HG03558 (cell line): ENCODE measurements around the gene KCNT1.

Experiments used
- ATAC-seq: cut with Tn5 transposase; IDR thresholded peaks from one replicate; pipeline ENCODE4 v1.9.1; 2021; ENCODE audit warnings: moderate number of reproducible peaks; ENCODE audit not compliant: unreplicated experiment; ENCODE audit errors: extremely low read depth

Gene KCNT1

DNA sequence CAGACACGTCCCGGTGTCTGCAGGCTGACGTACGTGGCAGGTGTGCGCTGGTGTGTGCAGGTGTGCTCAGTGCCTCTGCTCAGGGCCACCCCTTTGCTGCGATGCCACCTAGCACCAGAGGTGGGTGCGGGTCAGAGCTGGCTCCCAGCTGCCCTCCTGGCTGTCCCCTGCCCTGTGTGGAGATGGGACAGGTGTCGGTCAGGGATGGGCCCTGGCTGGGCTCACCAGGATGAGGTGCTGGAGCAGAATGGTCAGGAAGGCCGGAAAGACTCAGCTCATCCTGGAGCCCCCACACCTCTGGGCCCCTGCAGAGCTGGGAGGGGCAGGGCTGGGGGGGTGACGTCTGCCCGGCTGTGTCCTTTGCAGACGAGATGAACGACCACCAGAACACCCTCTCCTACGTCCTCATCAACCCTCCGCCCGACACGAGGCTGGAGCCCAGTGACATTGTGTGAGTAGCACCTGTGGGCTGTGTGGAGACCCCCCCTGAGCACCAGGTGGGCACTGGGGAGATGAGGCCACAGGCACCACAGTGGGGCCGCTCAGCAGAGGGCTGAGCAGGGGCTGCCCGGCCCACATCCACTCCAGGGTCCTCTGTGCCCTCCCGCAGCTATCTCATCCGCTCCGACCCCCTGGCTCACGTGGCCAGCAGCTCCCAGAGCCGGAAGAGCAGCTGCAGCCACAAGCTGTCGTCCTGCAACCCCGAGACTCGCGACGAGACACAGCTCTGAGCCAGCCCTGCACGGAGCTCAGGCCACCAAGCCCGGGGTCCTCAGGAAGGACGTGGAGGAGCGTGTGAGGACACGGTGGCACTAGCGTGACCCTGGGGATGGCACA is 89.7 kb downstream of the KCNT1 start:
- no peak for ATAC-seq

DNA sequence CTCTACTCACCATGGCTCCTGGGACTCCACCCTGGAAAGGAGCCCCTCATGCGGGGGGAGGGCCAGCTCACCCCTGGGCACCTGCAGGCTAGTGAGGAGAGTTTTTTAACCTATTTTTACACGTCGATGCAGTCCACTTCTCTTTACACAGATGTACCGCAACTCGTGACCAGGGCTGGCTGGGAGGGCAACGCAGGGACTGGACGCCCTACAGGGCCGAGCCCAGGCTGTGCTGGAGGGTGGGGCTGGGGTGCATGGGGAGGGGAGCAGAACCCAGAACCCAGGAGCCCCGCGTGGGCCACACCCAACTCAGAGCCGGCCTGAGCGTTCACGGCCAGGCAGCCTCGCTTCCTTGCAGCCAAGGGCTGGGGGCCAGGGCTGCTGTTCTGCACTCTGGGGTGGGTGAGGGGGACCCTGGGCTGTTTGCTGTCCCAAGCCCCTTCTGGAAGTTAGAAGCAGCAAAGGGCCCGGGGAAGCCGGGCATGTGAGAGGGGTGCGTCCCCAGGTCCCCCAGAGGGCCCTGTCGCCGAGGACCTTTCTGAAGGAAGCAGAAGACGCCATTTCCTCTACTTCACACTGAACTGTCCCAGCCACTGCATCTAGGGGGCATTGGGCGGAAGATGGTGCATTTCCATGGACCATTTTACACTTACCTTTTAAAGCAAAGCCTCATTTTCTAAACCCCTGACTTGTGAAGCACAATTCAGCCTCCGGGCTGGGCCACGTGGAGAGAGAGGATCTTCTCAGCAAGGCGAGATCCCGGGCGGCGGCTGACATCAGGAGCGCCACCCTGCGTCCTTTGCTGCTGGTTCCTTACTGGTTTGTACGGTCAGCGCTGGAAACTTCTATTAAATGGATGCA is 90.5 kb downstream of the KCNT1 start:
- ATAC-seq = no peak

DNA sequence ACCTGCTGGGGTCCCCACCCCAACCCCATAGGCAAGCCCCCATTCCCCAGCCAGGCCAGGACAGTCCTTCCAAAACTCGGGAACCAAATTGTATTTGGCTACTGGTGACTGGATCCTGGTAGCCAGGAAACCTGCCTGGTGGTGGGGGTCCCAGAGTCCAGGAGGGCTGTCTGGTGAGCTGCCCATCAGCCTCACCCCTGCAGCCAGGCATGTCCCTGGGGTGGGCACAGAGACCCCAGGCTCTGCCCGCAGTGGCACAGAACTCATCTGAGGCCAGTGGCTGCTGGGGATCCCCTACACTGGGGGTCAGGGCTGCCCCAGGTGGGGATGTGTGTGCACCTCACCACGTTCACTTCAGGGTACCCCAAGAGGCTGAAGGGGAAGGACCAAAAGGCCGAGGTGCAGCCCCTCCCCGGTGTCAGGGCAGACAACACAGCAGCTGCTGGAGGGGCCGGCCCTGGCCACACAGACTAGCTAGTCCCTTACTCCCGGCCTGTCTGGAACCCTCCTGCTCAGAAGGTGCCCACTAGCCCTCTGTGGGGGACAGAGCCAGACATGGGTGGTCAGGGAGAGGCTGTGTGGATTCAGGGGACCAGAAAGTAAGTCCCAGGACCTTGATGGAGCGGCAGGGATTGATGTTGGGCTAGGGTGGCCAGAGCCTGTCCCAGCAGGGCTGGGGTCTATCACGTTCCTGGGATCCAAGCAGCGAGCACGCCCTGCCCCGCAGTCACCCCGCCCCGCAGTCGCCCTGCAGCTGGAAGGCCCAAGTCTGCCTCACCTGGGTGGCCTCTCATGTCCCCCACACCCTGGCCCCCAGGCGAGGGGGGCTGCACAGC is 91.5 kb downstream of the KCNT1 start:
- no peak for ATAC-seq

DNA sequence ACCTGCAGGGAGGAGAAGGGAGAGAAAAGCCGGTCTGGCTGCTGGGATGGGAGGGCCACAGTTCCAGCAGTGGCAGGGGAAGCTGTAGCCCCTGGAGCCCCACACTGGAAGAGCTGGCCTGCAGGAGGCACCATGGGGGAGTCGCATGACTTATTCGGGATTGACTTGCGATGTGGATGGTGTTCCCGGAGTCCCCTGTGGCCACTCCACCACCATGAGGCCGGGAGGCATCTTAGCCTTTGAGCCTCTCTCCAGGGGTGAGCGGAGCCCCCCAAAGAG is 92.0 kb downstream of the KCNT1 start:
- no peak for ATAC-seq

DNA sequence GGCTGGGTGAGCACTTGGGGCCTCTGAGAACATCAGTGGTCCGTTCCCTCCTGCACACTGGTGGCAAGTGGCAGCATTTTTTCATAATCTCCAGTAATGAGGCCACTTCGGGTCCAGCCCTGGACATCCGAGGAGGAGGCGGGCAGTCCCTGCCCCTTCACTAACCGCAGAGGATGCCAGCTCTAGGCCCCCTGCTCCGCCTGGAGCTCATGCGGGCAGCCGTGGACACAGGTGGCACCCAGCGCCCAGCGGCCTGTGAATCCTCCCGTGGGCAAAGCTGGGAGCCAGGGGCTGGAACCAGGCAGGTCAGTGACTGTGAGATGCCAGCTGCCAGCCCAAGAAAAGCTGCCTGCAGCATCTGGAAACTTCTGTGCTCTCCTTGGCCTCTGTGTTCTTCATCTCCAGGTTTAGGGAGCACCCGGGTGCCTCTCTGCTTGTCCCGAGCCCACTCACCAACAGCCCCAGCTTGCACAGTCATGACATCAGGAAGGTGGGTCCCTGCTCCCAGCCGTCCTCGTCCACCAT is 92.4 kb downstream of the KCNT1 start:
- no peak for ATAC-seq

DNA sequence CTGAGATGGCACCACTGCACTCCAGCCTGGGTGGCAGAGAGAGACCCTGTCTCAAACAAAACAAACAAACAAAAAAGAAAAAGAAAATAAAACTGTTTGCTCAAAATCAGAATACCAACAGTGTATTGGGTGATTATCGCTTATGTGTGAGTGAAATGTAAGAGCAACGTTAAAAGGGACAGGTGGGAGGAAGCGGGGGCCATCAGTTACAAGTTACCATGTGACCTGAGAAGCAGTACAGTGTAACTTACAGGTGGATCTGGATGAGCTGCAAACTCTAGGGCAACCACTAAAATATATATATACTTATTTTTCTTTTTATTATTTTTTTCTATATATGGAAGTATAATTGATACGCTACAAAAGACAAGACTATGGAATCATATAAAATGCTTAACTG is 93.4 kb downstream of the KCNT1 start:
- ATAC-seq = no peak

DNA sequence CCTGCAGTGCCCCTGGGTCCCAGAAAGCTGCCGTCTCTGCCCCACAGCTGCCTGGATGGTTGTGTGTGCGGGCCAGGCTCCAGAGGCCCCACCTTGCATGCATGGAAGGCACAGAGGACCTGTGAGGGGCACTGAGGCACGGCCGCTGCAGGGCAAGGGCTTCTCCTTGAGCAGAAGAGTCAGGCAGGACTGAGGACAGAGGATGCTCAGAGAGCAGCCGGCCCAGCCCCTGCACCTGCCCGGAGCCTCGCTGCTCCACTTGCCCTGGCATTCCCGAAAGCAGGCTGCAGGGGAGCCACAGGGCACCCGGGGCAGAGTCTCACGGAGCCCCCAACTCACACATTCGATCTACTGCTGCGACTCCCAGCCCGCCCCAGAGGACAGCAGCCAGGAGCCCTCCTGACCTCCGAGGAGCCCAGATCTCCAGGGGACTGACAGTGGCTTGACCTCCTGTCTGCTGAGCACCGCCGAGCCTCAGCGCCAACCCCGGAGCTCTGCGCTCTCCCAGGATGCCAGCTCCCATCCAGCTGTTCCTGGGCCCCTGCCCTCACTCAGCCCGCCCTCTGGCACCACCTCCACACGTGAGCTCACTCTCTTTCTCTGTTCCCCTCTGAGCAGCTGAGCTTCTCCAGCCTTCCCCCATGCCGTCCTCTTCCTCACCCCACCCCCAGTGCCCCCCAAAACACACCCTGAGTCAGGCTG is 95.0 kb downstream of the KCNT1 start:
- ATAC-seq = no peak

DNA sequence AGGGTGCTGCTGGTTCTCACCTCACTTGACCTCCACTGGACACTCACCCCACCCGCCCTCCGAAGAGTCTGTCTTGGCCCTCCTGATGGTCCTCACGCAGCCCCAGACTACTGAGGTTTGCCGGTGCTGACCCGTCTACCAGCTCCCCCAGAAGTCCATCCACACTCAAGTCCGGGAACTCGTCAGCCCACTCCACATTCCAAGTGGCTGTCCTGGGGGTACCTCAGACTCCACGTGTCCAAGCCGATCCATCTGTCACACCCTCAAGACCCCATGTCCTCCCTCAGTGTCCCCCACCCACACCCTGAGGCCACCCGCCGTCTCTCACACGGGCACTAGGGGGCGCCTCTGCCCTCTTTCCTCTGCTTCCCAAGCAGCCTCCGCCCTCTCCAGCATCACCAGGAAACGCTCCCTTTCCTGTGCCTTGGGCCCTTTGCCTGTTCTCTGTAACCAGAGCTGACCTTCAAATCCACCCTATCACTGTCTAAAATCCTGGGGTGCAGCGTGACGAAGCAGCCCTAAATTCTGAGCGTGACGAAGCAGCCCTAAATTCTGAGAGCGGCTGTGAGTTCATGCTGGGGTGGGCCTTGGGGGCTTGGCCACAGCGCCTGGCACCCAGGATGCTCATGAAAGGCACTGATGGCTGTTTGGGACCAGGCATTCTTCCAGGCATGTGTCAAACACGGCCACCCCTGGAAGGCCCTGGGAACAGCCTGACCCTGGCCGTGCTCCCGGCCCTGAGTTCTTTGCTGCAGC is 95.7 kb downstream of the KCNT1 start:
- no peak for ATAC-seq

DNA sequence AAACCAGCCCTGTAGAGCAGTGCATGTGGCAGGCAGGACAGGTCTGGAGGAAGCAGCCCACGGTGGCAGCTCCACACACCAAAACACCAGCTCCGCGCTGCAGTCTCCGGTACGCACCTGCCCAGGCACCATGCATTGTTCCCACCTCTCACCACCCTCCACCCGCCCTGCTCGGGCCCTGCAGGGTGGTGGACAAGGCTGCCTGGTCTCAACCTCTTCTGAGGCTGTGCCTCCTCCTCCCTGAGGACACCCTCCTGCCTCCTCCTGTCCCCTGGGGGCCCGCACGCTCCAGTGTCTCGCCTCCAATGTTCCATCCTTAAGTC is 96.2 kb downstream of the KCNT1 start:
- no peak for ATAC-seq

DNA sequence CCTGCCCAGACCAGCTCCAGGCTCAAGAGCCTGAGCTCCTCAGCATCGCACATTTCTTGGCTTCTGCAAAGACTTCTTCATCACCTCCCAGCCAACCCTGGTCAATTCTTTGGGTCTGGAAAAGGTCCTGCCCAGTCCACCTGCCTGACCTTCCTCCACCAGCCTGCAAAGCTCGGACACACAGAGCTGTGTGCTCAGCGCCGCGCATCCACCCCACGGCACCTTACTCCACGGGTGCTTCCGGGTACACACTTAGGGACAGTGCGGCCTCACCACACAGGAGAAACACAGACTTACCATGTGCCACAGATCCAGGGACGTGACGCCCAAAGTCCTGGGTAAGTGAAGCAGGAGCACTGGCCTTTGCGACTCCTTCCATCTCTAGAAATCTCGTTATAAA is 97.3 kb downstream of the KCNT1 start:
- no peak for ATAC-seq

DNA sequence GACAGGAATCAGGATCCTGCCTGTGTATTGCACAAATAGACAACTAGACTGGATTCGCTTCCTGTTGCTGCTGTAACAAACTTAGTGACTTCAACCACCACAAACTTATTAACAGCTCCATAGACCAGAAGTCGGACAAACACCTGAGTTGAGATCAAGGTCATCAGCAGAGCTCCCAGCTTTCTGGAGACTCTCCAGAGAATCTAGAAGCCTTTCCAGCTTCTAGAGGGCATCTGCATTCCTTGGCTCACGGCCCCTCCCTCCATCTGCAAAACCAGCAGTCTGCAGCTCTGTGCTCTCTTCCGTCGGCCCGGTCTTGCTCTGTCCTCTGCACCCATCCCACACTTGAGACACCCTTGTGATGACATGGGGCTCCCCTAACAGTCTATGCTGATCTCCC is 99.1 kb downstream of the KCNT1 start:
- no peak for ATAC-seq

DNA sequence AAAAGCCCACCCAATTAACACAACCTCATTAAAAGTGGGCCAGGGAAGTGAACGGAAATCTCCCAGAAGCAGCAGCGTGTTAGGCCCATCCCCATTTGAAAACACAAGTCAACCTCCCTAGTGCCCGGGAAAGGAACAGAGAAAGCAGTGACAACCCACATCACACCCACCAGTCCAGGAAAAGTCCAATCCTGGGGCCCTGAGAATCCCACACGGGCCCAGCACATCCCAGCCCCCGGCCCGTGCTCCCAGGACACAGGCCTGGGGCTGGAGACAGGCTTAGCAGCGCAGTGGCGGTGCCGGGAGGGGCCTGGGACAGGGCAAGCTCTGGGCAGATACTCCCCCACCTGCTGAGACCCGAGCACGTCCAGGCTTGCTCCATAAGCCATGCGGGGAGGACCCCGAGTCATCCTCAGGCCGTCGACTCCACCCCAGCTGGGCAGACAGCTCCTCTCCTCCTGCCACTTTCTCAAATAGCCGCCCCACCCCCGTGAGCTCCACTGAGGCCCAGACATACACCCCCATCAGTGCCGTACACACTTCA is 101.0 kb downstream of the KCNT1 start:
- ATAC-seq = no peak

DNA sequence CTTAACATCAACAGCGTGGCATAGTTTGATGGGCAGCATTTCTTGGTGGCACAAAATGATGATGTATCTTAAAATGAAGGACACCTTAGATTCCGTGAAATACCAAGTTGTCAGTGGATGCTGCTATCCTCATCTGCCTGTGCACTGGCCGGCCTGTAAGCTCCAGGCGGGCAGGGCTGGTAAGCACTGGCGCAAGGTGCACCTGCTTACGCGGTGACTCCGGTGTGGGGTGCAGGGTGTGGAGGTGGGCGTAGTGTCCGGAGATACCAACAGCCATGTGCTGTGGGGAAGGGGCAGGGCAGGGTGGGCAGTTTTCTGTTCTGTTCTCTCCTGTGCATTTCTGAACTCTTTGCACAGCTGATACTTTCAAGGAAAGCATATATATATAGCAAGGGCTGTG is 101.5 kb downstream of the KCNT1 start:
- no peak for ATAC-seq

DNA sequence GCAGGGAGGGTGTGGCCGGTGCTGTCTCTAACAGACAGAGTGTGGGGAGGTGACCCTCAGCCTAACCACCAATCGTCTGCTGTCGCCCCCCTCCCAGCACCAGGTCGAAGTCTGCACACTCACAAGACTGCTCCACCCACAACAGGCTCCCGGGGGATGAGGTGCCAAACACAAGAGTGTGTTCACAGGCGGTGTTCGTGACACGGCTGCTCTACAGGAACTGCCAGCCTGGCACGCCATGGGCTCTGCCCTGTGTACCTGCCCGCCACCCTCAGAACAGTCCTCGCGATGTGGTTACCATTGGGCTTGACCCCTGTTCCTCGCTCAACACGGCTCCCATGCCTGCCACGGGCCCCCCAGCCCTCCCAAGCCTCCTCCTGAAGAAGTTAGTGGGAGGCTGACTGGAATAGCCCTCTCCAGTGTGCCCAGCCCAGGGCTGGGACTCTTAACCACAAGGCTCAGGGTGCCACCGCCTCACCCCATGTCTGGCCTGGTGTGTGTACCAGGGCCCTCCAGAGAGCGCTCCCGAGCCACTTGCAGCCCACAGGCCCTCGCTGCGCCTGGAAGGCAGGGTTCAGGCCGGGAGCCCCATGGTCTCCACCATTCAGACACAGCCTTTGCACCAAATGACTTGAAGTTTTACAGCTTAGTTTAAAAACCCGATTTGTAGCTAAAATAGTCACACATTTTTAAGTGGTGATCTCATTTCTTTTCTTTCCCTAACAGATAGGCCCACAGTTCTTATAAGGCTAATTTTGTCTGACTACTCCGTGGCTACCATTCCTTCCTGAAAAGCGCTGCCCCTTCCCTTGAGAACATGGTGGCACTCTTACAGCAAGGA is 102.8 kb downstream of the KCNT1 start:
- no peak for ATAC-seq

DNA sequence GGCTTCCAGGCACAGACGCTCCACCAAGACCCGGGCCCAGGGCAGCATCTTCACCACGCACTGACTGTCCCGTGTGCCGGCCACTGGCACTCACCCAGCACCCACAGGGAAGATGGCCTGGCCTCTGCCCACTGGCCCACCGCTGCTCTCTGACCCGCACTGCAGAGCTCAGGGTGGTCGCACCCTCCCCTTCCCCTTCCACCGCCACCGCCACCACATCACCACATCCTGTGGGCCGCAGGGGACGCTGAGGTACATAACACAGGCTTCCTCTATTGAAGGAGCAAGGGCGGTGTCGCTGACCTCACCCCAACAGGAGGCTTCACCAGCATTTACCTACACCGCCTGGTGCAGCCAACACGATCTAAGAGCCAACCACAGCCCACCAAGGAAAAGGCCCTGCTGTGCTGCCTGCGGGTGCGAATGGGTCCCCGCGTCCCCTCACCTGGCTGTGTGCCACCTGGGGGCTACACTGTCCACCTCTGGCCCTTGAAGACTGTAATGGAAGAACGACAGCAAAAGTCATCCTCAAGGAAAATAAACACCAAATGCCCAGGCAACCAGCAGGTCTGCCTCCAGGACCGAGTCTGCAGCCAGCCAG is 103.5 kb downstream of the KCNT1 start:
- ATAC-seq = no peak

DNA sequence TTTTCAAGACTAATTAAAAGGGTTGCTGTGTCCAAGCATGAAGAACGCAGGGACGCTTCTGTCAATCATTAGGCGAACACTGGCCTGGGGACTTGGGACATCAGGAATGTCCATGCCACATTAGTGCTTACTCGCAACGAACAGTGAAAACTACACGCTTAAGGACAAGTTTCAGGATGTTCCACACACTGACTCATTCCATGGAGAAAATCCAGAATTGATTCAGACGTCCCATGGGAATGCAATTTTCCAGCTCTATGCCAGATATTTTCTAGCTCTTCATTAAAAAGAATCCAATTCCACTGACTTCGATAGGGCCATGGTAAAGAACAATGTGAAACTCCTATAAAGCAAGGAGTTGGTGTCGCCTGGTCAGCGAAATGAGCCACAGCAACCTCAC is 107.2 kb downstream of the KCNT1 start:
- ATAC-seq = no peak

DNA sequence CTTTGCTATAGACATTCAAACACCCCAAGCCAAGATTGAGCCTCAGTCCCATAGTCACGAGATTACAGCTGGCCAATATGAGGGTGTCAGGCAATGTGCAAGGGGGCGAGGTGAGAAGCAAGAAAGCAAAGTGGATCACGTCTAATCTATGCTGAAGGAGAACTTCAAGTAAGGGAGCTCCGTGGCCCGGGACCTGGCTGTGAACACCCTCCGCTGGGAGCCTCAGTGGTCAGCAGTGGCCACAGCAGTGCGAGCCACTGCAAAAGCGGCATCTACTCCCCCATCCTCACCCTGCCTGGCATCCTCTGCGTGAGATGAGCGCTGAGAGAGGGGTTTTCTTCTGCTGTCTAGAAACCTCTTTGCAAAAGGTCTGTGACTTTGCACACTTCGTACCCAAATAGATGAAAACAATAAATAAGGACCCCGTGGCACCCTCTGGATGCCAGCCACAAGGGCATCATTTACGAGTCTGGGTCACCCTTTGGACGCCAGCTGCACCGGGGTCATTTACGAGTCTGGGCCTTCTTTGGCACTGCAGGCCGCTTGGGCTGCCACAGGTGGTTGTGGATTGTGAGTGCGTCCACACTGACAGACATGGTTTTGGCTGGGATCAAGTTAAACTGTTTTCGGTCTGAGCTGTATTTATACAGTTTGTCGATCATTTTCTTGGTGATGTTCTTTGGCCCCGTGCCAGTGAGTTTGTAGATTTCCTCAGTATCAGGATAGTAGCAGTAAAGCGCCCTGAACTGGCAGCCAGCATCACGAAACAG is 109.0 kb downstream of the KCNT1 start:
- ATAC-seq = no peak
